Measurements from ENCODE around the gene ADAMTS20.
"Not testable (repeated sequence)": the region's sequence is repeated elsewhere in the genome, so short reads cannot be mapped to it uniquely, and the experiment has no call there.

Gene ADAMTS20

GRCh38 chr12:43551279-43551970 is 578 bp downstream of the ADAMTS20 start:
- Histone ChIP-seq H3K4me1 (ENCODE audit: insufficient read depth, low read length) (no peaks in the 10 kb centered on the region; the same call in 1 of the 2 replicates), H3K36me3 (ENCODE audit: insufficient read depth, low read length) (no peaks in the 10 kb centered on the region), H3K9ac (ENCODE audit: low read depth, low read length) (peak overlapping the region; percentile 79), H3K9me3 (ENCODE audit: control insufficient read depth, insufficient read depth, low read length) (no peaks in the 10 kb centered on the region; the same call in 1 of the 2 replicates)

GRCh38 chr12:43550831-43551271 is 1.2 kb downstream of the ADAMTS20 start:
- no peaks in the 10 kb centered on the region; the same call in 1 of the 2 replicates for H3K4me1 ChIP-seq (ENCODE audit: insufficient read depth, low read length)
- H3K9me3 ChIP-seq (ENCODE audit: control insufficient read depth, insufficient read depth, low read length): no peaks in the 10 kb centered on the region; the same call in 1 of the 2 replicates
- H3K36me3 ChIP-seq (ENCODE audit: insufficient read depth, low read length): no peaks in the 10 kb centered on the region
- H3K9ac ChIP-seq (ENCODE audit: low read depth, low read length): peak overlapping the region; percentile 79

GRCh38 chr12:43544703-43545102 is 7.3 kb downstream of the ADAMTS20 start:
- Histone ChIP-seq H3K9me3 (ENCODE audit: control insufficient read depth, insufficient read depth, low read length) (no peaks in the 10 kb centered on the region), H3K9ac (ENCODE audit: low read depth, low read length) (no peak overlapping the region), H3K36me3 (ENCODE audit: insufficient read depth, low read length) (no peaks in the 10 kb centered on the region), H3K4me1 (ENCODE audit: insufficient read depth, low read length) (no peaks in the 10 kb centered on the region)

GRCh38 chr12:43540470-43540869 is 11.5 kb downstream of the ADAMTS20 start:
- Histone ChIP-seq H3K4me1 (ENCODE audit: insufficient read depth, low read length) (no peaks in the 10 kb centered on the region), H3K9me3 (ENCODE audit: control insufficient read depth, insufficient read depth, low read length) (no peaks in the 10 kb centered on the region), H3K36me3 (ENCODE audit: insufficient read depth, low read length) (no peaks in the 10 kb centered on the region), H3K9ac (ENCODE audit: low read depth, low read length) (no peak overlapping the region)

GRCh38 chr12:43537675-43538074 is 14.3 kb downstream of the ADAMTS20 start:
- H3K9ac ChIP-seq (ENCODE audit: low read depth, low read length); H3K36me3 ChIP-seq (ENCODE audit: insufficient read depth, low read length); H3K9me3 ChIP-seq (ENCODE audit: control insufficient read depth, insufficient read depth, low read length); H3K4me1 ChIP-seq (ENCODE audit: insufficient read depth, low read length): not testable (repeated sequence)

GRCh38 chr12:43516045-43516444 is 36.0 kb downstream of the ADAMTS20 start:
- no peaks in the 10 kb centered on the region for H3K4me1 ChIP-seq (ENCODE audit: insufficient read depth, low read length)
- H3K36me3 ChIP-seq (ENCODE audit: insufficient read depth, low read length): no peaks in the 10 kb centered on the region
- H3K9ac ChIP-seq (ENCODE audit: low read depth, low read length): no peak overlapping the region
- H3K9me3 ChIP-seq (ENCODE audit: control insufficient read depth, insufficient read depth, low read length): no peaks in the 10 kb centered on the region

- Histone ChIP-seq H3K4me1 (ENCODE audit: insufficient read depth, low read length) (no peaks in the 10 kb centered on the region), H3K36me3 (ENCODE audit: insufficient read depth, low read length) (no peaks in the 10 kb centered on the region), H3K9me3 (ENCODE audit: control insufficient read depth, insufficient read depth, low read length) (no peaks in the 10 kb centered on the region), H3K9ac (ENCODE audit: low read depth, low read length) (no peak overlapping the region)
These were observed 50.3 kb downstream of the ADAMTS20 start for GRCh38 chr12:43501703-43502102.

GRCh38 chr12:43493261-43493797 is 58.7 kb downstream of the ADAMTS20 start:
- Histone ChIP-seq H3K9me3 (ENCODE audit: control insufficient read depth, insufficient read depth, low read length) (no peaks in the 10 kb centered on the region), H3K4me1 (ENCODE audit: insufficient read depth, low read length) (no peaks in the 10 kb centered on the region), H3K9ac (ENCODE audit: low read depth, low read length) (no peak overlapping the region), H3K36me3 (ENCODE audit: insufficient read depth, low read length) (no peaks in the 10 kb centered on the region)

GRCh38 chr12:43482311-43483085 is 69.5 kb downstream of the ADAMTS20 start:
- no peaks in the 10 kb centered on the region for H3K36me3 ChIP-seq (ENCODE audit: insufficient read depth, low read length)
- H3K9ac ChIP-seq (ENCODE audit: low read depth, low read length): no peak overlapping the region
- no peaks in the 10 kb centered on the region for H3K9me3 ChIP-seq (ENCODE audit: control insufficient read depth, insufficient read depth, low read length)
- no peaks in the 10 kb centered on the region for H3K4me1 ChIP-seq (ENCODE audit: insufficient read depth, low read length)

GRCh38 chr12:43480591-43480990 is 71.4 kb downstream of the ADAMTS20 start:
- Histone ChIP-seq H3K9ac (ENCODE audit: low read depth, low read length) (no peak overlapping the region), H3K4me1 (ENCODE audit: insufficient read depth, low read length) (no peaks in the 10 kb centered on the region), H3K36me3 (ENCODE audit: insufficient read depth, low read length) (no peaks in the 10 kb centered on the region), H3K9me3 (ENCODE audit: control insufficient read depth, insufficient read depth, low read length) (no peaks in the 10 kb centered on the region)

- no peaks in the 10 kb centered on the region for H3K4me1 ChIP-seq (ENCODE audit: insufficient read depth, low read length)
- no peaks in the 10 kb centered on the region for H3K9me3 ChIP-seq (ENCODE audit: control insufficient read depth, insufficient read depth, low read length)
- no peaks in the 10 kb centered on the region for H3K36me3 ChIP-seq (ENCODE audit: insufficient read depth, low read length)
- no peak overlapping the region for H3K9ac ChIP-seq (ENCODE audit: low read depth, low read length)
These were observed 89.3 kb downstream of the ADAMTS20 start for GRCh38 chr12:43462741-43463140.

GRCh38 chr12:43462080-43462479 is 89.9 kb downstream of the ADAMTS20 start:
- Histone ChIP-seq H3K4me1 (ENCODE audit: insufficient read depth, low read length) (no peaks in the 10 kb centered on the region), H3K36me3 (ENCODE audit: insufficient read depth, low read length) (no peaks in the 10 kb centered on the region), H3K9me3 (ENCODE audit: control insufficient read depth, insufficient read depth, low read length) (no peaks in the 10 kb centered on the region), H3K9ac (ENCODE audit: low read depth, low read length) (no peak overlapping the region)

GRCh38 chr12:43459285-43459684 is 92.7 kb downstream of the ADAMTS20 start:
- Histone ChIP-seq H3K9ac (ENCODE audit: low read depth, low read length) (no peak overlapping the region), H3K36me3 (ENCODE audit: insufficient read depth, low read length) (no peaks in the 10 kb centered on the region), H3K9me3 (ENCODE audit: control insufficient read depth, insufficient read depth, low read length) (peaks cover 4% of the 10 kb centered on the region; the same call in 1 of the 2 replicates), H3K4me1 (ENCODE audit: insufficient read depth, low read length) (no peaks in the 10 kb centered on the region)

GRCh38 chr12:43453761-43454160 is 98.2 kb downstream of the ADAMTS20 start:
- H3K9ac ChIP-seq (ENCODE audit: low read depth, low read length): no peak overlapping the region
- no peaks in the 10 kb centered on the region for H3K36me3 ChIP-seq (ENCODE audit: insufficient read depth, low read length)
- H3K4me1 ChIP-seq (ENCODE audit: insufficient read depth, low read length): no peaks in the 10 kb centered on the region
- peaks cover 4% of the 10 kb centered on the region; the same call in 1 of the 2 replicates for H3K9me3 ChIP-seq (ENCODE audit: control insufficient read depth, insufficient read depth, low read length)
